SU-DHL-6 (cell line): ENCODE data around the gene BTNL2.

Experiments used
- H2AFZ ChIP-seq: fragments of 200-600 bp; sonication (generic); 2 replicates; pipeline ENCODE4 v1.6.1; 2014; ENCODE audit warnings: low read depth, mild to moderate bottlenecking, moderate library complexity, mixed read lengths, antibody characterized with exemption, low read length; ENCODE audit not compliant: severe bottlenecking
- H3F3A ChIP-seq: fragments of 200-600 bp; shearing (Covaris generic); 2 replicates; pipeline ENCODE4 v1.6.0; 2016; ENCODE audit warnings: antibody characterized with exemption, mild to moderate bottlenecking; ENCODE audit not compliant: insufficient read depth
- H3K27ac ChIP-seq: fragments of 200-600 bp; sonication (generic); 2 replicates; pipeline ENCODE4 v1.5.1; 2016; ENCODE audit warnings: low read depth, mild to moderate bottlenecking, low read length, moderate library complexity, mixed read lengths
- H3K27me3 ChIP-seq: fragments of 200-600 bp; sonication (generic), shearing (Covaris generic); 2 replicates; pipeline ENCODE4 v1.6.0; 2014; ENCODE audit warnings: mild to moderate bottlenecking, low read length
- H3K36me3 ChIP-seq: fragments of 200-600 bp; sonication (generic); 2 replicates; pipeline ENCODE4 v1.6.1; 2014; ENCODE audit warnings: mild to moderate bottlenecking, low read length, mixed read lengths
- H3K4me2 ChIP-seq: fragments of 300-600, 200-600 bp; shearing (Covaris generic), sonication (generic); 2 replicates; pipeline ENCODE4 v1.6.0; 2014; ENCODE audit warnings: low read length, low read depth, mild to moderate bottlenecking; ENCODE audit not compliant: poor library complexity, severe bottlenecking
- H3K4me3 ChIP-seq: fragments of 200-600 bp; sonication (generic); 2 replicates; pipeline ENCODE4 v1.5.1; 2014; ENCODE audit warnings: antibody characterized with exemption, low read length, mild to moderate bottlenecking, mixed read lengths; ENCODE audit not compliant: insufficient read depth, poor library complexity, severe bottlenecking
- H3K79me2 ChIP-seq: fragments of 200-600 bp; sonication (generic); 2 replicates; pipeline ENCODE4 v1.6.1; 2014; ENCODE audit warnings: mild to moderate bottlenecking, low read length, moderate library complexity; ENCODE audit not compliant: insufficient read depth
- H3K9ac ChIP-seq: fragments of 200-600 bp; sonication (generic); 2 replicates; pipeline ENCODE4 v1.7.0; 2014; ENCODE audit warnings: mild to moderate bottlenecking, low read length
- H3K9me2 ChIP-seq: fragments of 200-600 bp; sonication (generic); replicated peaks from 2 replicates; pipeline ENCODE4 v1.6.1; 2014; ENCODE audit warnings: low read length; ENCODE audit not compliant: insufficient read depth
- H3K9me3 ChIP-seq: fragments of 200-600 bp; sonication (generic); 2 replicates; pipeline ENCODE4 v1.6.1; 2014; ENCODE audit warnings: low read length, mixed read lengths; ENCODE audit not compliant: insufficient read depth
- H4K20me1 ChIP-seq: fragments of 200-600 bp; sonication (generic); 2 replicates; pipeline ENCODE4 v1.6.1; 2014; ENCODE audit warnings: low read depth, mild to moderate bottlenecking, antibody characterized with exemption, low read length, moderate library complexity, mixed read lengths
- CTCF ChIP-seq: fragments of 200-600 bp; sonication (generic); IDR thresholded peaks from one replicate; pipeline ENCODE4 v1.5.1; 2017; ENCODE audit warnings: antibody characterized with exemption, mild to moderate bottlenecking, low read length, moderate library complexity; ENCODE audit not compliant: insufficient read depth, poor library complexity, severe bottlenecking
- EZH2phosphoT487 ChIP-seq: fragments of 200-600 bp; sonication (generic), shearing (Covaris generic); conservative IDR thresholded peaks from 2 replicates; pipeline ENCODE4 v1.6.1; 2018; ENCODE audit warnings: mild to moderate bottlenecking, antibody characterized with exemption, low read length, moderate library complexity, mixed read lengths

The BTNL2 gene

GRCh38 chr6:32382757-32383420, 24.1 kb downstream of the BTNL2 start:
- H3K79me2 ChIP-seq: no peaks in the 10 kb centered on the region
- no peaks in the 10 kb centered on the region for H3F3A ChIP-seq
- TF ChIP-seq EZH2phosphoT487: no peak
- no peak for TF ChIP-seq CTCF
- no peak overlapping the region for H3K27ac ChIP-seq
- H3K36me3 ChIP-seq: no peaks in the 10 kb centered on the region
- H3K9me2 ChIP-seq: no peaks in the 10 kb centered on the region
- no peak overlapping the region for H3K4me3 ChIP-seq
- no peak overlapping the region for H2AFZ ChIP-seq
- H4K20me1 ChIP-seq: peaks cover 7% of the 10 kb centered on the region; the same call in 1 of the 2 replicates
- H3K4me2 ChIP-seq: no peak overlapping the region
- no peaks in the 10 kb centered on the region for H3K9me3 ChIP-seq
- H3K27me3 ChIP-seq: no peaks in the 10 kb centered on the region
- no peak overlapping the region for H3K9ac ChIP-seq

GRCh38 chr6:32379545-32379944, 27.4 kb downstream of the BTNL2 start:
- no peak for TF ChIP-seq CTCF
- no peak for TF ChIP-seq EZH2phosphoT487
- H3K4me2 ChIP-seq: no peak overlapping the region
- H2AFZ ChIP-seq: no peak overlapping the region
- no peak overlapping the region for H3K4me3 ChIP-seq
- H3K79me2 ChIP-seq: no peaks in the 10 kb centered on the region
- H3F3A ChIP-seq: no peaks in the 10 kb centered on the region
- H3K27me3 ChIP-seq: no peaks in the 10 kb centered on the region
- no peaks in the 10 kb centered on the region for H3K9me3 ChIP-seq
- H3K27ac ChIP-seq: no peak overlapping the region
- H4K20me1 ChIP-seq: peaks cover 7% of the 10 kb centered on the region; the same call in 1 of the 2 replicates
- no peaks in the 10 kb centered on the region for H3K36me3 ChIP-seq
- H3K9ac ChIP-seq: no peak overlapping the region
- no peaks in the 10 kb centered on the region for H3K9me2 ChIP-seq

DNA sequence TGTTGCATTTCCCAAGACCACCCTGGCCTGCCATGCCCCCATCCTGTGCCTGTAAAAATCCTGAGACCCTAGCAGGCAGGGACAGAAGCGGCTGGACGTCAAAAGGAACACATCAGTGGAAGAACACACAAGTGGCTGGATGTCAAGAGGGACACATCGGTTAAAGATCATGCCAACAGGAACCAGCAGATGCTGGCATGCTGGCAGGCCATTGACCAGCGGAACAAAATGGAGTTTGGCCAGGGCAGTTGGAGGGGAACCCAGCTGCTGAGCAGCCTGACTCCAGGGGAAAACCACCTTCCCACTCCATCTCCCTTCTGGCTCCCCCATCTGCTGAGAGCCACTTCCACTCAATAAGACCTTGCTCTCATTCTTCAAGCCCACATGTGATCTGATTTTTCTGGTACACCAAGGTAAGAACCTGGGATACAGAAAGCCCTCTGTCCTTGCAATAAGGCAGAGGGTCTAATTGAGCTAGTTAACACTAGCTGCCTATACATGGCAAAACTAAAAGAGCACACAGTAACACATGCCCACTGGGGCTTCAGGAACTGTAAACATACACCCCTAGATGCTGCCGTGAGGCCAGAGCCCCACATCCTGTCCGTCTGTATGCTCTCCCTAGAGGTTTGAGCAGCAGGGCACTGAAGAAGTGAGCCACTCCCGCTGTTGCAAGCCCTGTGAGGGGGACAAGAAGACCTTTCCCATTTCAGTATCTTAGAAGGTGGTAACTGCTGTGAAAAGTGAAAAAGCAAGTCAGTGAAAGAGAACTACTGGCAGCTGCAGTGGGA, 31.0 kb downstream of the BTNL2 start:
- H3K36me3 ChIP-seq: no peaks in the 10 kb centered on the region
- TF ChIP-seq EZH2phosphoT487 (no peak), CTCF (no peak)
- no peak overlapping the region for H3K4me2 ChIP-seq
- no peaks in the 10 kb centered on the region for H3K9me2 ChIP-seq
- H3K79me2 ChIP-seq: no peaks in the 10 kb centered on the region
- no peak overlapping the region for H3K4me3 ChIP-seq
- no peaks in the 10 kb centered on the region for H3F3A ChIP-seq
- H4K20me1 ChIP-seq: peaks cover 2% of the 10 kb centered on the region; the same call in 1 of the 2 replicates
- no peak overlapping the region for H3K9ac ChIP-seq
- H3K27me3 ChIP-seq: no peaks in the 10 kb centered on the region
- H3K27ac ChIP-seq: no peak overlapping the region
- H3K9me3 ChIP-seq: no peaks in the 10 kb centered on the region
- no peak overlapping the region for H2AFZ ChIP-seq
